Heart right ventricle (tissue), 16 donors: Measurements from ENCODE around the gene CBFA2T3. TPM values are rescaled to one million over a fixed set of nuclear protein-coding genes. Genes with fewer than 3 reads are reported as not detected.

Experiments used
- ATAC-seq, 8 donors: fragments of 200-7000 bp; cut with Tn5 transposase; one replicate each; pipeline ENCODE4 v1.9.1; 2020; ENCODE audit warnings: mild to moderate bottlenecking in 8 of 8, moderate library complexity in 8 of 8, moderate number of reproducible peaks in 1 of 8
- DNase-seq, 2 donors: peaks; one replicate each; pipeline ENCODE4 v3.0.0-alpha.2; 2020
- H3K27ac ChIP-seq, 10 donors: fragments of 200-600 bp; sonication (generic) in 2 of 10; one replicate each; pipeline versions ENCODE4 v1.5.0 to v1.8.0; 2020 to 2022; ENCODE audit warnings: mild to moderate bottlenecking in 3 of 10
- H3K27me3 ChIP-seq, 7 donors: fragments of 200-600 bp; one replicate each; pipeline ENCODE4 v1.8.0; 2021 to 2022; ENCODE audit warnings: mild to moderate bottlenecking in 2 of 7
- H3K36me3 ChIP-seq, 9 donors: fragments of 200-600 bp; sonication (generic) in 1 of 9; one replicate each; pipeline versions ENCODE4 v1.5.0 to v1.8.0; 2020 to 2022; ENCODE audit warnings: mild to moderate bottlenecking in 2 of 9
- H3K4me1 ChIP-seq, 9 donors: fragments of 200-600 bp; sonication (generic) in 1 of 9; one replicate each; pipeline versions ENCODE4 v1.5.0 to v1.8.0; 2020 to 2022; ENCODE audit warnings: mild to moderate bottlenecking in 4 of 9
- H3K4me3 ChIP-seq, 10 donors: fragments of 200-600 bp; sonication (generic) in 2 of 10; one replicate each; pipeline versions ENCODE4 v1.5.0 to v1.8.0; 2020 to 2022; ENCODE audit warnings: mild to moderate bottlenecking in 7 of 10, moderate library complexity in 2 of 10
- H3K9me3 ChIP-seq, 11 donors: fragments of 200-600 bp in 10 of 11; sonication (generic) in 2 of 11; one replicate each; pipeline versions ENCODE4 v1.5.0 to v1.8.0; 2013 to 2022; ENCODE audit warnings: mild to moderate bottlenecking in 2 of 11, control low read depth in 1 of 11, moderate library complexity in 1 of 11
- WGBS, 2 donors: extraction: QIAGEN DNeasy Blood & Tissue Kit; methylation state at CpG; one replicate each; pipeline ENCODE4 v1.1.7; 2013; ENCODE audit warnings: inconsistent platforms in 1 of 2; 5-methylcytosine and 5-hydroxymethylcytosine counted together
- intact Hi-C, 10 donors: fragments of 100-400 bp; cut with DNase I; formaldehyde crosslinking; loops; one replicate each; pipeline versions ENCODE4 v1.11.1 to v1.14.2; 2022
- polyA plus RNA-seq, 2 donors: library from polyadenylated mRNA; stranded (reverse); fragments of 200-250 nt; gene quantifications; one replicate each; pipeline ENCODE4 v1.2.3, GENCODE V29; 2013
- total RNA-seq, 10 donors: library from RNA; stranded (reverse); fragmentation: NEBNext Ultra II Directional in 3 of 10; extraction: Animal tissue kit (Norgen Biotek cat#: 25700) in 3 of 10; gene quantifications; one replicate each; pipeline versions ENCODE4 v1.2.1 to v1.2.4, GENCODE V29; 2021 to 2023
- TF ChIP-seq, protein P1 (sequence below), 9 donors: fragments of 200-600 bp; sonication (generic) in 2 of 9; IDR thresholded peaks; one replicate each; pipeline versions ENCODE4 v1.5.0 to v1.8.0; 2021 to 2022; ENCODE audit warnings: antibody characterized with exemption in 9 of 9, mild to moderate bottlenecking in 5 of 9, moderate library complexity in 1 of 9
- donor health status: Arrhythmogenic right ventricular cardiomyopathy.
- donor health status: ischemic (EF 13 %, LVEDD 7.1; RV severe dilation, severe dysfunction).
- donor health status: healthy with polysubstance abuse.
- donor health status: DM: no; HTN: yes; CAD: no.
- donor health status: DM: no; HTN: no; CAD: no.
- donor health status: ischemic (EF 25% LVEDD 6.9; RV normal size, moderate dysfunction).
- donor health status: ischemic (EF 25% LVEDD 5.7; RV mildly dilated, moderate dysfunction).
- donor health status: healthy.
- donor health status: DM: yes; HTN: yes; CAD: no.
- donor health status: Ischemic cardiomyopathy.
- donor health status: ischemic (EF 35%, LVEDD 5.7; RV mildly dilated, moderate dysfunction).
- donor health status: nonischemic (EF 11% LVEDD 7.7; RV severe dilation, severe dysfunction).
- donor health status: DM: yes; HTN: yes; CAD: no.
- donor health status: PGD.
- donor health status: ischemic (EF 29% LVEDD 5.4; RV normal size, mild dysfunction).
- donor health status: nonischemic (EF 23%, LVEDD 6.1; RV moderate dilation, normal function).

The CBFA2T3 gene
- total and polyA plus RNA-seq, 12 donors: 3.1 to 17.6 (median 6.1) TPM

DNA sequence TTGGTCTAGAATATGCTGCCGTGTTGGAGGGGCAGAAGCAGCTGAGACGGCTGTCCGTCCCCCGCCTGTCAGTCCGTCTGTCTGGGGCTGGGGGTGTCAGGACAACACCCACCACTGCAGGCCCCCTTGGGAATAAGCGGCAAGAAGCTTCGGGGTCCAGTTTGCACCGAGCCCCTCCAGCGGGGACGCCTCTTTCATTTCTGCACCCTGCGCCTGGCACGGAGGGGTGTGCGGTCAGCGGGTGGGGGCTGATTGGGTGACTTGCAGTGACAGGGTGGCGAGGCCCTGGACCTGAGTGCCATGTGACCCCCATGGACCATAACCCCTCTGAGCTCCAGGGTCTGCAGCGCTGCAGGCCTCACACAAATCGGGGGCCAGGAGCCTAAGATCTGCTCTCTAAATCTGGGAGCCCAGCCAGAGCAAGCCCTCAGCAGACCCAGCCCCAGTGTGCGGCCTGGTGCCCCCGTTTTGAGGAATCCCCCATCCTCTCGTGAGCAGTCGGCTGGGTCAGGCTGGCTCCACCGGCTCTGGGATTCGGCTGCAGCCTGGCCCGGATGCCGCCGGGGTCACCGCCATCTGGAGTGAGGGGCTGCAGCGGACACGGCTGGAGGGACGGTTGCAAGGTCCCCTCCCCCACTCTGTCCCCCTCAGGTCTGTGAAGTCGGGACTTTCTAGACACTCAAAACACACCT, 8.3 kb downstream of the CBFA2T3 start:
- H3K4me3 ChIP-seq: no peak overlapping the region
- intact Hi-C loops: no loop called here
- TF ChIP-seq, protein P1, sequence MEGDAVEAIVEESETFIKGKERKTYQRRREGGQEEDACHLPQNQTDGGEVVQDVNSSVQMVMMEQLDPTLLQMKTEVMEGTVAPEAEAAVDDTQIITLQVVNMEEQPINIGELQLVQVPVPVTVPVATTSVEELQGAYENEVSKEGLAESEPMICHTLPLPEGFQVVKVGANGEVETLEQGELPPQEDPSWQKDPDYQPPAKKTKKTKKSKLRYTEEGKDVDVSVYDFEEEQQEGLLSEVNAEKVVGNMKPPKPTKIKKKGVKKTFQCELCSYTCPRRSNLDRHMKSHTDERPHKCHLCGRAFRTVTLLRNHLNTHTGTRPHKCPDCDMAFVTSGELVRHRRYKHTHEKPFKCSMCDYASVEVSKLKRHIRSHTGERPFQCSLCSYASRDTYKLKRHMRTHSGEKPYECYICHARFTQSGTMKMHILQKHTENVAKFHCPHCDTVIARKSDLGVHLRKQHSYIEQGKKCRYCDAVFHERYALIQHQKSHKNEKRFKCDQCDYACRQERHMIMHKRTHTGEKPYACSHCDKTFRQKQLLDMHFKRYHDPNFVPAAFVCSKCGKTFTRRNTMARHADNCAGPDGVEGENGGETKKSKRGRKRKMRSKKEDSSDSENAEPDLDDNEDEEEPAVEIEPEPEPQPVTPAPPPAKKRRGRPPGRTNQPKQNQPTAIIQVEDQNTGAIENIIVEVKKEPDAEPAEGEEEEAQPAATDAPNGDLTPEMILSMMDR (IDR thresholded peaks at IDR 0.05): no peak
- H3K27me3 ChIP-seq: peaks cover 0 to 75% (median 44%) of the 10 kb centered on the region in 7 donors
- H3K4me1 ChIP-seq: peaks cover 0 to 38% (median 5%) of the 10 kb centered on the region in 9 donors
- H3K9me3 ChIP-seq: no peaks in the 10 kb centered on the region
- ATAC-seq (no peak), DNase-seq (peak in 1 of 2 donors; percentile 8)
- 78 to 84% methylated on average over 31 of the region's 31 CpGs for WGBS, 2 donors
- H3K36me3 ChIP-seq: no peaks in the 10 kb centered on the region
- no peak overlapping the region for H3K27ac ChIP-seq

DNA sequence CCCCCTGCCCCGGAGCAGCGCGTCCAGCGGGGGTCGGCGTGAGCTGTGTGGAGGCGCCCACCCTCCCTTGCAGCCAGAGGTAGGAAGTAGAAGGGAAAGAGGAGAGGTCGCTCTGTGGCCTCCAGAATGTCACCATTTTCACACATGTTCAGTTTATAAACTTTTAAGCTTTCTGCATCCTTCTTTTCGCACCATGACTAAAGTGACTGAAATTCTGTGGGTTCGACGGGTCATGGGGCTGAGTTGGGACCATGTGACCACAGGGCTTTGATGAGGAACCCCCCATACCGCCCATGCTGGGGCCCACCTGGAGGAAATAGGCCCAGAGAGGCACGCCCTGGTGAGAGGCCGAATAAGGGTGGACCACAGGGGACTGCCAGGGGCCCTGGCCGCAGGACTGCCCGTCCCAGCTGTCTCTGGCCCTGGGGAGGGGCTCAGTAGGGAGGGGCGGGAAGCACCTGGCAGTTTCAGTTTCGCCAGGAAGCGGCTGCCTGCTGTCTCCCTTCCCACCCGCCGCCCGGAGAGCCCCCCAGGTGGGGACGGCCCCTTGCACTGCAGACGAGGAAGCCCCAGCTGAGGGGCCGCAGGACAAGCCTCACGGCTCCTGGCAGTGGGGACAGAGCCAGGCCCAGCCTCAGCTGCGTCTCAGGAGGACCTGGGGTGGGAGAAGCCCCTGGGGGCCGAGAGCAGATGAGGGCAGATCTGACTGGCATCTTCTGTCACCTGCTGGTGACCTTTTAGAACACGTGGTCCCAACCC, 9.0 kb downstream of the CBFA2T3 start:
- no peak overlapping the region for H3K27ac ChIP-seq
- WGBS, 2 donors: 52 to 57% methylated on average over 23 to 29 of the region's 29 CpGs
- peak overlapping the region in 1 of 10 donors; percentile 27 for H3K4me3 ChIP-seq
- no peaks in the 10 kb centered on the region for H3K9me3 ChIP-seq
- peaks cover 0 to 69% (median 44%) of the 10 kb centered on the region in 7 donors for H3K27me3 ChIP-seq
- ATAC-seq (peak in 3 of 8 donors; percentile 10 to 30 (median 24)), DNase-seq (peak in 1 of 2 donors; percentile 11)
- peaks cover 0 to 36% (median 5%) of the 10 kb centered on the region in 9 donors for H3K4me1 ChIP-seq
- intact Hi-C loops: no loop called here
- no peaks in the 10 kb centered on the region for H3K36me3 ChIP-seq
- TF ChIP-seq, protein P1 (IDR thresholded peaks at IDR 0.05): no peak

DNA sequence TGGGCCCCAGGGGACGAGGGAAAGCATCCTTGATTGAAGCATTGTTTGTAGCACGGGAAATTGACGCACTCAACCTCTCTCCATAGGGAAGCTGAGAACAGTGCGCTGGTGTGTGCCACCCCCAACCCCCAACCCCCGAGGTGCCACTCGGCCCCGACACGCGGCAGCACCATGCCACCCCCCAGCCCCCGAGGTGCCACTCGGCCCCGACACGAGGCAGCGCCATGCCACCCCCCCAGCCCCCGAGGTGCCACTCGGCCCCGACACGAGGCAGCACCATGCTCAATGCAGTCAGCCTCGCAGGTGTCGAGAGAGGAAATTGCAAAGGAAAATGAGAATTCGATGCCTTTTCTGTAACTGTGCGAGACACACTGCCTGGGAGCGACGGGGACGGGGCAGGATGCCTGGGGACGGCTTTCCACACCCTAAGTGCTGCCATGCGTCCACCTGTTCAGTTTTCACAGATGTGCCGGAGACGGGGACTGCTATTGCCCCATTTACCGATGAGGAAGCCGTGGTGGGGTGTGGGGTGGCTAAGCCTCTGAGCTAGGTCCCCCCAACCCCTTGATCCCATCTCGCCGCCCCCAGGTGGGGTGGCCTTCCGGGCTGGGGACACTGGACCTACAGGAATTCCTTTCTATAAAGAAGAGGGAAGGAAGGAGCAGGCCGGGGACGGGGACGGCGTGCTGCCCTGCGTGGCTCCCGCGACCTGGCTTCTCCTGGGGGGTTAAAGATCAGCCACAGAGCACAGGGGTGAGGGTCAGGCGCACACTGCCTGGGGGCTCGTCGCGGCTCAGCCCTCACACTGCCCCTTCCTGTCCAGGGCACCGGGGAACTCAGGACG, 9.8 kb downstream of the CBFA2T3 start:
- Histone ChIP-seq H3K27me3 (peaks cover 0 to 62% (median 42%) of the 10 kb centered on the region in 7 donors), H3K9me3 (no peaks in the 10 kb centered on the region), H3K36me3 (no peaks in the 10 kb centered on the region), H3K27ac (no peak overlapping the region), H3K4me1 (peaks cover 0 to 28% (median 5%) of the 10 kb centered on the region in 9 donors), H3K4me3 (no peak overlapping the region)
- intact Hi-C loops: no loop called here
- peak in 1 of 2 donors; percentile 8 for DNase-seq
- WGBS, 2 donors: 64 to 68% methylated on average over 47 of the region's 47 CpGs
- TF ChIP-seq, protein P1 (IDR thresholded peaks at IDR 0.05): no peak
- ATAC-seq: peak in 1 of 8 donors; percentile 19
